ENCODE data around the gene DRGX.

DRGX gene

DNA sequence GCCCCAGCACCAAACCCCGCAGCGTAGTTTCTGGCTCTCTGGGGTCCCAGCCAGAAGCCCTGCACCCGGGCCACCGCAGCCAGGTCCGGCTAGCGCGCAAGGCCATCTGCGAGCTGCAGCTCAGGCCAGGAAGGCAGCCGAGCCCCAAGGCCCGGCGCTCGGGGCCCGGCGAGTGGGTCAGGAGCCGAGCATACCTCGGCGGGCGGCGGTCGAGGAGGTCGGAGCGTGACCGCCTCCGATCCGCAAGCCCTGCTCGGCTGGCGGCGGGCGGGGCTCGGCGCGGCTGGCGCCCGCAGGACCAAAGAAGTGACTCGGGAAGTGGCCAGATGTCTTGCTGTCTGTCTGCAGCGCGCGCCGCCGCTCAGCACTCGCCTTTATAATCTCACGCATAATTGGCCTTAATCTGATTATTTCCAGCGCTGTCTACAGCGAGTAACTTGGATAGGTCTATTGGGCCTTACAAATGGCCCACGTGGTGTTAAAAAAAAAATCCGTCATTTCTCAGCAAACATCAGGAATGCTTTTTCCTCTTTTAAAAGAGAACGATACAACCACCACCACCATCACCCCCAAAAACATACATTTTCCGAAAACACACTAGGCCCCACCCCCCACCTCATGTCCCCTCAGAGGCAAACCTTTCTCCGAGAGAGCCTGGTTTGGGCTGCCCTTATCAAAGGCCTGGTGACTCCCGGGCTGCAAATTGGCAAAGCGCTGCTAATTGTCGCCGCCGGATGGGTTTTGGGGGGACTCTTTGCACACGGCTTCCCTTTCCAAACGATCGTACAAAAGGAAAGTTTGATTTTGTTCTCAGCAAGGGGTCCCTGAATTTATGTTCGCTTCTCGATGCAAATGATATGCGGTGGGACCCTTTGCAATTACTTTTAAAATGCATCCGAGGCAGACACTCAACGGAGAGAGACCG lies at the start of gene DRGX:
DRGX (minus strand) TSS at position 349 of the 925 bp plus-strand sequence. CDS start 649 bp downstream, outside the sequence.
- no peak for DNase-seq (ENCODE audit: low read depth)
- TF ChIP-seq, protein P1, sequence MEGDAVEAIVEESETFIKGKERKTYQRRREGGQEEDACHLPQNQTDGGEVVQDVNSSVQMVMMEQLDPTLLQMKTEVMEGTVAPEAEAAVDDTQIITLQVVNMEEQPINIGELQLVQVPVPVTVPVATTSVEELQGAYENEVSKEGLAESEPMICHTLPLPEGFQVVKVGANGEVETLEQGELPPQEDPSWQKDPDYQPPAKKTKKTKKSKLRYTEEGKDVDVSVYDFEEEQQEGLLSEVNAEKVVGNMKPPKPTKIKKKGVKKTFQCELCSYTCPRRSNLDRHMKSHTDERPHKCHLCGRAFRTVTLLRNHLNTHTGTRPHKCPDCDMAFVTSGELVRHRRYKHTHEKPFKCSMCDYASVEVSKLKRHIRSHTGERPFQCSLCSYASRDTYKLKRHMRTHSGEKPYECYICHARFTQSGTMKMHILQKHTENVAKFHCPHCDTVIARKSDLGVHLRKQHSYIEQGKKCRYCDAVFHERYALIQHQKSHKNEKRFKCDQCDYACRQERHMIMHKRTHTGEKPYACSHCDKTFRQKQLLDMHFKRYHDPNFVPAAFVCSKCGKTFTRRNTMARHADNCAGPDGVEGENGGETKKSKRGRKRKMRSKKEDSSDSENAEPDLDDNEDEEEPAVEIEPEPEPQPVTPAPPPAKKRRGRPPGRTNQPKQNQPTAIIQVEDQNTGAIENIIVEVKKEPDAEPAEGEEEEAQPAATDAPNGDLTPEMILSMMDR (IDR thresholded peaks at IDR 0.05; ENCODE audit: insufficient read depth, low read depth, low read length, missing control alignments) = no peak
- no peak within 1 kb of the TSS for H3K4me3 ChIP-seq (ENCODE audit: low read length)

DNA sequence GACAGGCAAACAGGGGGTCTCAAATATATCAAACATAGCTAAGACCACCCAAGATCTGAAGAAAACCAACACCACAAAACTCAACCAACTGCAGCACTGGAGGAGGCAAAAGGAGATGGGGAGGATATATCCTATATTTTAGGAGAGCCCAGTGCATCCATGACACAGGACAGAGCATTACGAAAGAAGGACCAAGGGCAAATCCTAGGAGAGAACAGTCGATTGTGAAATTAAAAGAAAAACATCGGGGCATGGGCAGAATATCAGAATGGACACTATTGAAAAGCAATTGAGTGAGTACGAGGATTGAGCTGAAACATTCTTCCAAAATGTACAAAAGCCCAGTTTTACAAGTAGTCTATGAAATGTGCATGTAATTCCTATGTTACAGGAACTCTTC lies 48.5 kb upstream of the DRGX start:
- no peak for DNase-seq (ENCODE audit: low read depth)
- no peak overlapping the region for H3K4me3 ChIP-seq (ENCODE audit: low read length)
- TF ChIP-seq, protein P1 (IDR thresholded peaks at IDR 0.05; ENCODE audit: insufficient read depth, low read depth, low read length, missing control alignments) = no peak

DNA sequence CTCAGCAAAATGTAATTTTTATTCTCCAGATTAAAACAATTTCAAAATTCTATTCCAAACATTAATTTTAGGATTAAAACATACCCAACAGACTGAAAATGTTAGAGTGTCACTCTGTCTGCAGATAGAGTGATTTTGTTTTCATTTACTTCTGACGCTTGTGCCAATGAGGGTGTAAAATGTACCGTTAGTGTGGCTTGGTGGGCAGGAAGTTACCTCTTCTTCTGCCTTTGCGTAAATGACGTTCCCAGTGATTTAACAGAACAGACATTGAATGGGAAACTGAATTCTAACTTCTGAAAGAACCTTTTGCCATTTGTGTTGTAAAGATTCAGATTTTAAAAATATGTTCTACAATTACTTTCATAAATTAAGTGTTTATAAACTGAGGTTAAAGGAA lies 47.0 kb upstream of the DRGX start:
- DNase-seq (ENCODE audit: low read depth) = no peak
- TF ChIP-seq, protein P1 (IDR thresholded peaks at IDR 0.05; ENCODE audit: insufficient read depth, low read depth, low read length, missing control alignments) = no peak

GRCh38 chr10:49441488-49442476 lies 45.9 kb upstream of the DRGX start:
- TF ChIP-seq, protein P1 (IDR thresholded peaks at IDR 0.05; ENCODE audit: insufficient read depth, low read depth, low read length, missing control alignments) = no peak
- H3K4me3 ChIP-seq (ENCODE audit: low read length) = no peak overlapping the region
- no peak for DNase-seq (ENCODE audit: low read depth)

More for the DNA sequence above, 47.0 kb upstream of the DRGX start:
- no peak overlapping the region for H3K4me3 ChIP-seq (ENCODE audit: low read length)

DNA sequence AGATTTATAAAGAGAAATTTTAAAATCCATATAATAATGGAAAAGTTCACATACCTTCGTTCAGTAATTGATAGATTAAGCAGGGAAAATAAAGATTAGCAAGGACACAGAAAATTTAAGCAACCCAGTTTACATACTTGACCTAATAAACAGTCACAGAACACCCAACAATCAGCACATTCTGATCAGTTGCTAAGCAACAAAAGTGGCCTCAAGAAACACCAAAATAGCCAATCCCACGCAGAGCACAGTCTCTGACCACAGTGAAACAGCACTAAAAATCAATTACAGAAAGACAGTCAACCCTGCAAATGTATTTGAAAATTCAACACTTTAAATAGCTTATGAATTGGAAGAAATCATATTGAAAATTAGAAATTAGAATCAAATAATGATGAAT lies 39.3 kb upstream of the DRGX start:
- DNase-seq (ENCODE audit: low read depth) = no peak
- TF ChIP-seq, protein P1 (IDR thresholded peaks at IDR 0.05; ENCODE audit: insufficient read depth, low read depth, low read length, missing control alignments) = no peak
- no peak overlapping the region for H3K4me3 ChIP-seq (ENCODE audit: low read length)

DNA sequence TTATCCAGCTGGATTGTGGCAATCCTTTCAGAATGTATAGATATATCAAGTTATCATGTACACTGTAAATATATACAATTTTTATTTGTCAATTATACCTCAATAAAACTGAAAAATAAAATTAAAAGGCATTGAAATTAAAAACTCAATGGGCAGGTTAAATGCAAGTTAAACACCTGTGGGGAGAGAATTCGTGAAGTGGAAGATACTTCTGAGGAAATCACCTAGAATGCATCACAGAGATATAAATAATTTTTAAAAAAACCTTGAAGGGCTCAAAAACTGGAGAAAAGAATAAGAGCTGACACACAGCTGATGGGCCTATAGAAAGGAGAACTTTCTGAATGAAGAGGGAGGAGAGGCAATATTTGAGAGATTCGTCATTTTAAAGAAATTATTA lies 37.2 kb upstream of the DRGX start:
- no peak overlapping the region for H3K4me3 ChIP-seq (ENCODE audit: low read length)
- TF ChIP-seq, protein P1 (IDR thresholded peaks at IDR 0.05; ENCODE audit: insufficient read depth, low read depth, low read length, missing control alignments) = no peak

More for the DNA sequence above, 37.2 kb upstream of the DRGX start:
- DNase-seq (ENCODE audit: low read depth) = no peak

All from epithelial cell of esophagus (primary cell).